Activated CD8-positive, alpha-beta memory T cell treated with anti-CD3 and anti-CD28 coated beads, Interleukin-2, amount 50 U/mL, for 4 hours (primary cell): Measurements from ENCODE around the gene UBE3B.
"Not testable (repeated sequence)": the region's sequence is repeated elsewhere in the genome, so short reads cannot be mapped to it uniquely, and the experiment has no call there.

Experiments used
- DNase-seq: peaks from one replicate; pipeline ENCODE4 v3.0.0-alpha.2; 2020

UBE3B gene, protein sequence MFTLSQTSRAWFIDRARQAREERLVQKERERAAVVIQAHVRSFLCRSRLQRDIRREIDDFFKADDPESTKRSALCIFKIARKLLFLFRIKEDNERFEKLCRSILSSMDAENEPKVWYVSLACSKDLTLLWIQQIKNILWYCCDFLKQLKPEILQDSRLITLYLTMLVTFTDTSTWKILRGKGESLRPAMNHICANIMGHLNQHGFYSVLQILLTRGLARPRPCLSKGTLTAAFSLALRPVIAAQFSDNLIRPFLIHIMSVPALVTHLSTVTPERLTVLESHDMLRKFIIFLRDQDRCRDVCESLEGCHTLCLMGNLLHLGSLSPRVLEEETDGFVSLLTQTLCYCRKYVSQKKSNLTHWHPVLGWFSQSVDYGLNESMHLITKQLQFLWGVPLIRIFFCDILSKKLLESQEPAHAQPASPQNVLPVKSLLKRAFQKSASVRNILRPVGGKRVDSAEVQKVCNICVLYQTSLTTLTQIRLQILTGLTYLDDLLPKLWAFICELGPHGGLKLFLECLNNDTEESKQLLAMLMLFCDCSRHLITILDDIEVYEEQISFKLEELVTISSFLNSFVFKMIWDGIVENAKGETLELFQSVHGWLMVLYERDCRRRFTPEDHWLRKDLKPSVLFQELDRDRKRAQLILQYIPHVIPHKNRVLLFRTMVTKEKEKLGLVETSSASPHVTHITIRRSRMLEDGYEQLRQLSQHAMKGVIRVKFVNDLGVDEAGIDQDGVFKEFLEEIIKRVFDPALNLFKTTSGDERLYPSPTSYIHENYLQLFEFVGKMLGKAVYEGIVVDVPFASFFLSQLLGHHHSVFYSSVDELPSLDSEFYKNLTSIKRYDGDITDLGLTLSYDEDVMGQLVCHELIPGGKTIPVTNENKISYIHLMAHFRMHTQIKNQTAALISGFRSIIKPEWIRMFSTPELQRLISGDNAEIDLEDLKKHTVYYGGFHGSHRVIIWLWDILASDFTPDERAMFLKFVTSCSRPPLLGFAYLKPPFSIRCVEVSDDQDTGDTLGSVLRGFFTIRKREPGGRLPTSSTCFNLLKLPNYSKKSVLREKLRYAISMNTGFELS

DNA sequence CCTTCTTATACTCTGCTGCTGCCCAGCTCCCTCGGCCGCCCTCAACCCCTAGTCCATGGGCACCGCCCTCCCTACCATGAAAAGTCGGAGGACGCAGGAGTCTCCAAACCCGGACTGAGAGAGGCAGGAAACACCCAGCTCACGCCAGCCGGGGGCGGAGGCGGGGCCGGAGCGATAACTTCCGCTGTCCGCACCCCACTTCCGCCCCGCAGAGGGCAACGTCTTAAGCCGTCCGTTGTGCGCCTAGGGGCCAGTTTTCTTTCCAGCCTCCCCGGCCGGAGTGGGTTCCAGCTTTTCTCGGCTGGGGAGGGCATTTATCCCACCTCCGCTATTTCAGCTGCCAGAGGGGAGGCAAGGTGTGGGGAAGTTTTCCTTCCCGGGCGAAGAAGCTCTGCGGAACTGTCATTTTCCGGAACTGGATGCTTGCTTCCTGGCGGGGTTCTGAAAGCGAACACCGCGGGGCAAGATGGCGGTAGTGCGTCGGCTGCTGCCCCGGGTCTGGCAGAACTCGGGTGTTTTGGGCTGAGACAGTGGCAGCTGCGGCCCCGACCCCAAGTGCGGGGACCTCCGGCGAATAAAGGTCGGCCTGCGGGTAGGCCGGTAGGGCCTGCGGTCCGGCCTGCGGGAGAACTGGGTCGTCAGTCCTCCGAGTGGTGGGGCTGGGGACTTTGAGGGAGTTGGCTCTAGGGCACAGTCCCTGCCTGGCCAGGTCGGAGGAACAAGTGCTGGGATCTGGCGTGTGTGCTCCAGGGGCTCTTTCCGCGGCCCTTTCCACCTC, at the start of gene UBE3B, which contains the start of gene KCTD10:
Gene UBE3B (plus strand): TSS at position 450 of the 778 bp plus-strand sequence. CDS start 5,918 bp downstream, outside the sequence.
Gene KCTD10 (minus strand): TSS at position 116 of the 778 bp plus-strand sequence. CDS start 38 bp downstream, at position 78.
- DNase-seq: peak; percentile 84

DNA sequence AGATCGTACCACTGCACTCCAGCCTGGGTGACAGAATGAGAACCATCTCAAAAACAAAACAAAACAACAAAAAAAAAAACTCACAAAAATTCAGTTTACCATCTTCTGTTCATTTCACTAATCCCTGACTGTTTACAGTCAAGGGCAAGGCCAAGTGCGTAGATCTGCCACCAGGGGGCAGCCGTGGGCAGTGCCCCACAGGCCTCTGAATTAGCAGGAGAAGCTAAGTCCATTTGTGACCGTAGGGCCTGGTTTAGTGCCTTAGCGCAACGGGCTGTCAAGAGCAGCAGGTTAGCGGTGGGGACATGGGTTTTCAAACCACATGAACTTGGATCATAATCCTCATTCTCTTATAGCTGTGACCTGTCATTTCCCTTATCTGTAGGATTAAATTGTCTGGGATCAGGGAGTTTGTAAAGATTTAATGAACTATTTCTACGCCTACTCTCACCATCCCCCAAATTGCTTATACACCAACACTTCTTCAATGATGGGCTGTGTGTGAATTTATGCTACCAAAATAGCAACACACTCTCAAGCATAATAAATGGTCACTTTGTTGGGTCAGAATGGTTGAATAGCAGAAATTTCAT, 49.3 kb upstream of the UBE3B start:
- DNase-seq: peak; percentile 76

GRCh38 chr12:109428804-109429203, 48.6 kb upstream of the UBE3B start:
- not testable (repeated sequence) for DNase-seq

- DNase-seq: no peak
Measured at GRCh38 chr12:109430244-109430643, 47.2 kb upstream of the UBE3B start.

DNA sequence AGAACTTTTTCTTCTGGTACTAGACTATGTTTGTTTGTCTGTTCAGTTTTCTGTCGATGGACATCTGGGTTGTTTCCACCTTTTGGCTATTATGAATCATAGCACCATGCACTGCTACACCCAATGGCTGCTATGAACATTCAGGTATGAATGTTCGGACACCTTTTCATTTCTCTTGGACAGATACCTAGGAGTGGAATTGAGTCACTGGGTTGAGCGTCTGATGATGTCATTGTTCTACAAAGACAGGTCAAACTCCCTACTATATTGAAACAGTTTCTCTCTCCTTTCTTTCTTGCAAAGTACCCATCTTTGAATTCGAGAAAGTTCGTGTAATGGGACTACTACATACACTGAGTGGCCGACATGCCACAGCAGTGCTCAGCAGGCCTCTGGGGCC, 45.0 kb upstream of the UBE3B start:
- DNase-seq: no peak

- DNase-seq: peak; percentile 76
Measured at GRCh38 chr12:109432842-109433304, 44.6 kb upstream of the UBE3B start.

DNA sequence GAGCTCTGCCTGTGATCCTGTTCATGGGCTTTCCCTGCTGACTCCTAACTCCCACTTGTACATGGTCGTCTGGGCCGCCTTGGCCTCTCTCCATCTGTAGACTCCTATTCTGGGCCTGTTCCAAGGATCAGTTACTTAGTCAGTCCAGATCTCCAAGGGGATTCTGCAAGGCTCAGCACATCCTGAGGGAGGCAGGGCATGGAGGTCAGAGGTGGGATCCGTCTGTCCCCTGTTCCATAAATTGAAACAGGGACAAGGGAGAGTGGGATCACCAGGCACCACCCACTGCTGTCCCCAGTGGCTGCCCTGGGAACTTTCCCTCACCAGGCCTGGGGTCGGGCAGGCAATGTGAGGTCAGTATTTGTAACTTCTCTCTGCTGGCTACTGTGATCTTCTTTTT, 43.8 kb upstream of the UBE3B start:
- no peak for DNase-seq

DNA sequence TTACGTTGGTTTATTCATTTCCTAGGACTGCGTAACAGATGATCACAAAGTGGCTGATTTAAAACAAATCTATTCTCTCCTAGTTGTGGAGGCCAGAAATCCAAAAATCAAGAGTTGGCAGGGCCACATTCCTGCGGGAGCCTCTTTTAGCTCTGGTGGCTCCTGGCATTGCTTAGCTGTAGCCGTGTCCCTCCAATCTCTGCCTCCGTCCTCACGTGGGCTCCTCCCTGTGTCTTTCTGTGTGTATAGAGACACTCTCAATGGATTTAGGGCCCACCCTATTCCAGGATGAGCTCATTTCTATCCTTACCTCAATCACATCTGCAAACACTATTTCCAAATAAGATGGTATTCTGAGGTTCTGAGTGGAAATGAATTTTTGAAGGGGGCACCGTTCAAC, 42.9 kb upstream of the UBE3B start:
- no peak for DNase-seq

- DNase-seq: no peak
Measured at GRCh38 chr12:109435428-109436187, 41.8 kb upstream of the UBE3B start.

DNA sequence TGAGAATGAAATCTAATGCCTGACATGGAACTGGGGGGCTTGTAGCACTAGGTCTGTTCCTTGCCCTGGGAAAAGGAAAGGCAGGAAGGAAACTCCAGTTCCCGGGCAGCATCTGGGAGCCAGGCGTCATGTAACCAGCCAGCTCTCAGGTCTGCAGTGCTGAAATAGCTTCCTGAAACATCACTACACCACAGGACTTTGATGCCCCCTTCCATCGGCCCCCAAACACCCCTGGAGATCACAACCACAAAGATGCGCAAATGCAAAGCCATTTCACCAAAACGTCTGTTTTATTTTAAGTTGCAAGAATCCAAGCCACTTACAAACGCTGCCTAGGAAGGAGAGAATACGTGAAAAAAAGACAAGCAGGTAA, 41.3 kb upstream of the UBE3B start:
- no peak for DNase-seq

DNA sequence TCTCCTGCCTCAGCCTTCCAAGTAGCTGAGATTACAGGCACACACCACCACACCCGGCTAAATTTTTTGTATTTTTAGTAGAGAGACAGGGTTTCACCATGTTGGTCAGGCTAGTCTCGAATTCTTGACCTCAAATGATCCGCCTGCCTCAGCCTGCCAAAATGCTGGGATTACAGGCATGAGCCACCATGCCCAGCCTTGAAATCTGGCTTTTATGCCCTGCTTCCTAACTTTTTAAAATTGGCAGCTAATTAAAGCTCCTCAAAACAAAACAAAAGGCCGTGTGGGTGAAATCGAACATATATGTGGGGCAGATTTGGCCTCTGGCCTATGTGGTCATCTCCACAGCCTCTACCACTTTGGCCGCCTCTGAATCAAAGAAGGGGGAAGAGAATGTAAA, 38.3 kb upstream of the UBE3B start:
- DNase-seq: no peak

DNA sequence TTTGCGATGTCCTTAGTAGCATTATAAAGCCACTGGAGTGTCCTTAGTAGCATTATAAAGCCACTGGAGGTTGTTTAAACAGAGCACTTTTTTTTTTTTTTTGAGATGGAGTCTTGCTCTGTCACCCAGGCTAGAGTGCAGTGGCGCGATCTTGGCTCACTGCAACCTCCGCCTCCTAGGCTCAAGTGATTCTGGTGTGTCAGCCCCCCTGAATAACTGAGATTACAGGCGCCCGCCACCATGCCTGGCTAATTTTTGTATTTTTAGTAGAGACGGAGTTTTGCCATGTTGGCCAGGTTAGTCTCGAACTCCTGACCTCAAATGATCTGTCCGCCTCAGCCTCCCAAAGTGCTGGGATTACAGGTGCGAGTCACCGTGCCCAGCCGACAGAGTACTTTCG, 37.5 kb upstream of the UBE3B start:
- not testable (repeated sequence) for DNase-seq

DNA sequence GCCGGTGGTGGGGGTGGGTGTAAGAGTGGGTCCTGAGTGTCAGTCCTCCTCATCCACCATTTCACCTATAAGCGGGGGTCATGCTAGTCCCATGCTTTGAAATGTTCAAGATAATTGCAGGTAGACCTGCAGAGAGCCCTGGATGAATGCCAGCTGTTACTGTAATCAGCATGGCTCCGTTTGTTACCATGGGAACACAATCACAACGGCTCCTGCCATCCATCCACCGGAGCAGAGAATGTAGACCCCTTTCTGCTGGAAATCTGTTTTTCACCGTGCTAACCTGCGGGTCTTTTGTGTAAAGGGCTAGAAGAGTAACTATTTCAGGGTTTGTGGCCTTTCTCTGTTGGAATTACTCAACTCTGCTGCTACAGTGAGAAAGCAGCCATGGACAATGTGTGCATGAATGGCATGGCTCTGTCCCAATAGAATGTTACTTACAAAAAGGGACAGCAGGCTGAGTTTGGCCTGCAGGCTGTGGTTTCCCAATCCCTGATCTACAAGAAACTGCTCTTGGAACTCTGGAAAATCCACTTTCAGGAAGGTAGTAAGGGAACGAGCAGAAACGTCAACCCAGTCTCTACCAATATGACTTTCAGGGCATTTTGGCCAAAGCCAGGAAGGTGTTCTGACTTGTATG, 36.5 kb upstream of the UBE3B start:
- DNase-seq: no peak

DNA sequence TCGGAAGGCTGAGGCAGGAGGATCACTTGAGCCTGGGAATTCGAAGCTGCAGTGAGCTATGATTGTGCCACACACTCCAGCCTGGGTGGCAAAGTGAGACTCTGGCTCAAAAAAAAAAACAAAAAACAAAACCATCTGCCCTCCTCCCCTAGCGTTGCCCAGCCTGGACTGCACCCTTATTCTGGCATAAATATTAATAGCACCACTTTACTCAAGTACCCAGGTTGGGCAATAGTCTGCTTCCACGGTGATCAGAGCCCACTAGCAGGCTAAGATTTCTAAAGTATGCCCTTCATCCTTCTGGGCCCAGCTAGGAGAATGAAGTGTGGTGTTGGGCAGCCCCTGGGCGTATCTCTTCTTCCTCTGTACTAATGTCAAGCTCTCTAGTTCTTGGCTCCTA, 33.6 kb upstream of the UBE3B start:
- DNase-seq: no peak

DNA sequence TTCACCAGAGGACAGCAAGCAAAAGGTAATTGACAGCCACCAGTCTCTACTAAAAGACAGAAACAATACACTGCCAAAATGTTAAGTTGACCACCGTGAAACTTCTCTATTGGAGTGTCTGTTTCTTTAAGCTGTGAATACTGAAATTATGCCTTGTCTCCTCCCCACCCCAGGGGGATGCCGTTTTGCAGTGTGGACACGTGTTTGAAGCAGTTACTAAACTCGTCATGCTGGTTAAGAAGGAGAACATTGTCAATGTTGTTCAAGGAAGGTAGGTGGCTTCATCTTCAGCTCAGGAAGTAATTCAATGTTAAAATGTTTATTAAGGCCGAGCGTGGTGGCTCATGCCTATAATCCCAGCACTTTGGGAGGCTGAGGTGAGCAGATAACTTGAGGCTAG, 33.2 kb upstream of the UBE3B start:
- no peak for DNase-seq

- DNase-seq: no peak
Measured at GRCh38 chr12:109445191-109445609, 32.2 kb upstream of the UBE3B start.

DNA sequence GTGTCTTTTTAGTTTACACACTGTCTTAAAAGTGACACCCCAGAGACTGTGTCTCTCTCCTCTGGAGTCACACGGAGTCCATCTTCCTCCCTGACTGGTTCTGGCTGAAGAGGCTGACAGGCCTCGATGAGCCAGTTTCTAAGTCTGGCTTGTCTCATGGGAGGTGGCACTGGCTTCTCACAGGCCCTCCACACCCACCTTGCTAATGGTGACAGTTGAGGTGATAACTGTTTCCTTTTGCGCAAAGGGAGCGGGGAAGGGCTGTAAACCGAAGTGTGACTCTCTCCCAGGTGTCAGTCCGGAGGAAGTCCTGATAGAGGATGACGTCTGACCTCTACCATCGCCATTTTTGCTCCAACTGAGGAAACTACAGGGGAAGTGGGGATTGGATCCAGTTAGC, 30.6 kb upstream of the UBE3B start:
- DNase-seq: no peak

DNA sequence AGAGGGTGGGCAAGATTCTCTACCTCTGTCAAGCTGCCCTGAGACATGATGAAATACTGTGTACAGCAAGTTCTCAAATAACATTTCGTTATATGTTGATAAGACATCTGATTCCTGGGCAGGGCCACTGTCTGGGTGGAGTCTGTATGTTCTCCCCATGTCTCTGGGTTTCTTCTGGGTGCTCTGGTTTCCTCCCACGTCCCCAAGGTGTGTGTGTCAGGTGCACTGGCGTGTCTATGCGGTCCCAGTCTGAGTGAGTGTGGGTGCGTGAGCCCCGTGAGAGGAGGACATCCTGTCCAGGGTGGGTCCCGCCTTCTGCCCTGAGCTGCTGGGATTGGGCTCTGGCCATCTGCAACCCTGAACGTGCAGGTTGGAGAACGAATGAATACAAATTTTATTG, 30.0 kb upstream of the UBE3B start:
- DNase-seq: no peak

- no peak for DNase-seq
Measured at GRCh38 chr12:109448272-109448671, 29.2 kb upstream of the UBE3B start.

GRCh38 chr12:109448707-109449390, 28.6 kb upstream of the UBE3B start:
- DNase-seq: no peak
